NCI-H1417 treated with DMSO at 0.1 percent for 48 hours (cell line): Measurements from ENCODE around the gene RIC3.

Experiments
- DNase-seq: peaks from one replicate; lab custom pipeline; 2025; lab: John Stamatoyannopoulos, UW

RIC3 gene

DNA sequence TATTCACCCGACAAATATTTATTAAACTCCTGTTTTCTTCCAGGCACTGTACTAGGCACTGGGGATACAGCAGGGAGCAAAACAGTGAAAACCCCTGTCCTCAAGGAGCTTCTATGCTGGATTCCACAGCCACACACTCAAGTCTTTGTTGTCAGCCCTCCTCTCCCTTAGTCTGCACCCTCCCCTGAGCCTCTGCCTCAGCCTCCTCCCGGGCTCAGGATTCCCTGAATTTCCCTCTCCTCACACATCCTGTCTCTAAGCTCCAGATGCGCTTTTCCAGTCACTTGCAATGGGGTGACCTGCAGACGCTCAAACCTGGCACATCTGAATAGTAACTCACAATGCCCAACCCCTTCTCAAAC, 101.3 kb downstream of the RIC3 start:
- no peak for DNase-seq

- DNase-seq, result no peak
These were observed 101.8 kb downstream of the RIC3 start for GRCh38 chr11:8066911-8067455.

DNA sequence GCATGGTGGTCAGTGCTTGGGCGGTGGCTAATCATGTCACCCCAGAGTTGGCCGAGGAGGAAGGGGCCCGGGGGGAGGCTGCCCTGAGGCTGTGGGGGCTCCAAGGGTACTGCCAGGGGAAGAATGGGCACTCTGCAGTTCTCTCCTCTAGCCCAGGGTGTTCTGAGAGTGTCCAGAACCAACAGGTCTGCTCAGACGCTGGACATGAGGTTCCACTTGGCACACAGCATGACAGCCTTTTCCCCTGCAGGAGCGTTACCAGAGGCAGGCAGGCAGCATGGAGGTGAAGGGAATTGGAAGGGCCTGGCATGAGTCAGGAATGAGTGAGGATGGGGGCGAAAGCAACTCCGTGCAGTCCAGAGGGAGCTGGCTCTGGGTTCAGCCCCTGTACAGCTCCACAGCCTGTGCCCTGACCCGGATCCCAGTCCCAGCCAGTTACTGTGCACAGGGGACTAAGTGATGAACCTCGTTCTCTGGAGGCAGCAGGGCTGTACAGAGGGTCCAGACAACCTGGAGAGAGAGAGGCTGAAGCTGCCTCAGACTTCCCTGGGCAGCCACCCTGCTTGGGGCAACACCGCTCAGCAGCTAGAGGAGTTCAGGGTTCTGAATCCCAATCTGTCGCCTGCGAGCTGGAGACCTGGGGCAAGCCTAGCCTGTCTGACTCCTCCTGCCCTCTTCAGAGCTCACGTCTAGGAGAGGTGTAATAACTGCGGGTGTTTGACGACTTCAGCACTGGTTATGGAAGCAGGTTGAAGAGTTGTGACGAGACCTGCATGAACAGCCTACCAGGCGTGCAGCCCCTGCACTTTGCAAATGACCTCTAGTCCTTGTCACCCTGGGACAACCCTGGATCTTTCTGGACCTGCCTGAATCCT, 102.6 kb downstream of the RIC3 start:
- no peak for DNase-seq

DNA sequence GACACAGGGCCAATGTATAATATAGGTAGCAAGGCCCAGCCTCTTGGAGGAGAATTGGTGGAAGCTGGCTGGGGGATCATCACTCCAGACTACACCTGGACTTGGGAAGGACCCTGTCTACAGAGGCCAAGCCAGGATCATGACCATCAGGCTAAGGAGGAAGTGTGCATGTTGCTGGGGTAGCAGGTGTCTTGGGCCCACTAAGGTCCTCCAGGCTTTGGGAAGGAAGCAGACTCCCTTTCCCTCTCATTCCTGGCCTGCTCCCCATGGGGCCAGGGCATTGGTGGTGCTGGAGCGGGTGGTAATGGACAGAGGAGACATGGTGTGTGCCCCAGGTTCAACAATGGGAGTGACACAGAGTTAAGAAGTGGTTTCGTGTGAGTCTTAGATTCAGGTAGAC, 103.8 kb downstream of the RIC3 start:
- no peak for DNase-seq

GRCh38 chr11:8063324-8063723, 105.5 kb downstream of the RIC3 start:
- no peak for DNase-seq

GRCh38 chr11:8062781-8063257, 106.0 kb downstream of the RIC3 start:
- no peak for DNase-seq

- DNase-seq, result no peak
These were observed 107.0 kb downstream of the RIC3 start for GRCh38 chr11:8061555-8062428.

DNA sequence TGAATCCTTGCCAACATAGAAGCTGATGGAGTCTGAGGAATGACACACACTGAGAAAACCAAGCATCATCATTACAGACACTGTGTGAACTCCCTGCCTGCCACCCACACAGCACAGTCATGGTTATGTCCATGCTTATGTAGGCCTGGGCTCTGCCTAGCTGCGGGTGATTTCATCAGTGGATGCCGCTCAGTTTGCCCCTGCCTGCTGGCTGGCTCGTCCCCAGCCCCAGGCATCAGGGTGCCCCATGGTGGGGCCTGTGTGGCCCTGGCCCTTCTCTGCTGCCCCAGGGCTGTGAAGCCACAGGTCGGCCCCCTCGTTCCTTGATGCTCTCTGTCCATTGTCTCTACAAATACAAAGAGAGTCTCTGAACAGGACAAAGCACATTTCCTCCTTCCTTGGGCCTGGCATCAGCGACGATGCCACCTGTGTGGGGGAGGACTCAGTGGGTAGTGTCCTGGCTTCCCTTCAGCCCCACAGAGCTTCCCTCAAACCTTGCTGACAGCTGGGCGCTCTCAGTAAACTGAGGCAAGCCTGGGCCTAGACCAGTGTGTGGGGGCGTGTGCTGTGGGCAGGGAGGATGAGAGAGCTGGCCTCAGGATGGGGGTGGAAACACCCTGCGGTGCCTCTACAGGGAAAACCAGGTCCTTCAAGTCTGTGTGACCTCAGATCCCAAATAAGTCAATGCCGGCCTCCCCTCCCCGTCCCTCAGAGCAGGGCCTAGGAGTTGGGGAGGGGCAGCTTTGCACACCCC, 107.8 kb downstream of the RIC3 start:
- no peak for DNase-seq

GRCh38 chr11:8060146-8060719, 108.6 kb downstream of the RIC3 start:
- no peak for DNase-seq

GRCh38 chr11:8059571-8060011, 109.2 kb downstream of the RIC3 start:
- no peak for DNase-seq

- DNase-seq, result no peak
These were observed 109.8 kb downstream of the RIC3 start for GRCh38 chr11:8059030-8059429.

DNA sequence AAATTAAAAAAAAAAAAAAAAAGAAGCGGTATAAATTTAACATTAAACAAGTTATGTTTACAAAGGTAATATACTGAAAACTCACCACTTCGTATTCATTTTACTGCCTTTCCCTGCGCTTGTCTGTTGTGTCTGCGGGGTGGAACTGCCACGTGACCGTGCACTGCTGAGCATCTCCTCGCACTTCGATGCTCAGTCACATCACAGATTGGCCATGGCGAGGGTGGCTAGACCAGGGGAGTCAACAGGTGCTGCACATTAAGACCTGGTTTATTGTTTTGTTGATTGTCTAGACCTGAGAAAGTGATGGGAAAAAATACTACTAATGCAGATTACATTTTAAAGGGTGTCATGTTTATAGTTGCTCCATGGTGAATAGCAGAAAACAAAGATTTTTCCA, 110.6 kb downstream of the RIC3 start:
- no peak for DNase-seq

GRCh38 chr11:8056810-8057463, 111.9 kb downstream of the RIC3 start:
- no peak for DNase-seq
